WI38 (cell line): Measurements from ENCODE around the gene OLFM4.

Experiments
- H3K4me3 ChIP-seq: 2 replicates; pipeline ENCODE4 v1.5.1; 2011; ENCODE audit warnings: low read depth, mild to moderate bottlenecking, control low read depth, low read length
- CTCF ChIP-seq: IDR thresholded peaks from 2 replicates; pipeline ENCODE4 v1.5.1; 2012; ENCODE audit warnings: low read depth, mild to moderate bottlenecking, control low read depth, low read length

OLFM4 gene

GRCh38 chr13:53048880-53049279 is 20.3 kb downstream of the OLFM4 start:
- no peak for TF ChIP-seq CTCF

GRCh38 chr13:53050151-53050550 is 21.5 kb downstream of the OLFM4 start:
- TF ChIP-seq CTCF, result no peak
- no peak overlapping the region for H3K4me3 ChIP-seq

More at GRCh38 chr13:53048880-53049279, 20.3 kb downstream of the OLFM4 start:
- no peak overlapping the region for H3K4me3 ChIP-seq

GRCh38 chr13:53052675-53053074 is 24.1 kb downstream of the OLFM4 start:
- no peak for TF ChIP-seq CTCF
- H3K4me3 ChIP-seq, result no peak overlapping the region

GRCh38 chr13:53054569-53054968 is 26.0 kb downstream of the OLFM4 start:
- H3K4me3 ChIP-seq, result no peak overlapping the region
- TF ChIP-seq CTCF, result no peak

GRCh38 chr13:53058065-53058679 is 29.6 kb downstream of the OLFM4 start:
- H3K4me3 ChIP-seq, result no peak overlapping the region
- no peak for TF ChIP-seq CTCF

- TF ChIP-seq CTCF, result no peak
- no peak overlapping the region for H3K4me3 ChIP-seq
These were observed 32.4 kb downstream of the OLFM4 start for GRCh38 chr13:53060840-53061490.

- TF ChIP-seq CTCF, result no peak
- no peak overlapping the region for H3K4me3 ChIP-seq
These were observed 36.1 kb downstream of the OLFM4 start for GRCh38 chr13:53064731-53065130.
